ENCODE data around the gene DYNLT1. TPM values are rescaled to one million over a fixed set of nuclear protein-coding genes. Genes with fewer than 3 reads are reported as not detected.
"Not testable (repeated sequence)": the region's sequence is repeated elsewhere in the genome, so short reads cannot be mapped to it uniquely, and the experiment has no call there.

Gene DYNLT1
- polyA plus RNA-seq, 1 experiment = 175 TPM

DNA sequence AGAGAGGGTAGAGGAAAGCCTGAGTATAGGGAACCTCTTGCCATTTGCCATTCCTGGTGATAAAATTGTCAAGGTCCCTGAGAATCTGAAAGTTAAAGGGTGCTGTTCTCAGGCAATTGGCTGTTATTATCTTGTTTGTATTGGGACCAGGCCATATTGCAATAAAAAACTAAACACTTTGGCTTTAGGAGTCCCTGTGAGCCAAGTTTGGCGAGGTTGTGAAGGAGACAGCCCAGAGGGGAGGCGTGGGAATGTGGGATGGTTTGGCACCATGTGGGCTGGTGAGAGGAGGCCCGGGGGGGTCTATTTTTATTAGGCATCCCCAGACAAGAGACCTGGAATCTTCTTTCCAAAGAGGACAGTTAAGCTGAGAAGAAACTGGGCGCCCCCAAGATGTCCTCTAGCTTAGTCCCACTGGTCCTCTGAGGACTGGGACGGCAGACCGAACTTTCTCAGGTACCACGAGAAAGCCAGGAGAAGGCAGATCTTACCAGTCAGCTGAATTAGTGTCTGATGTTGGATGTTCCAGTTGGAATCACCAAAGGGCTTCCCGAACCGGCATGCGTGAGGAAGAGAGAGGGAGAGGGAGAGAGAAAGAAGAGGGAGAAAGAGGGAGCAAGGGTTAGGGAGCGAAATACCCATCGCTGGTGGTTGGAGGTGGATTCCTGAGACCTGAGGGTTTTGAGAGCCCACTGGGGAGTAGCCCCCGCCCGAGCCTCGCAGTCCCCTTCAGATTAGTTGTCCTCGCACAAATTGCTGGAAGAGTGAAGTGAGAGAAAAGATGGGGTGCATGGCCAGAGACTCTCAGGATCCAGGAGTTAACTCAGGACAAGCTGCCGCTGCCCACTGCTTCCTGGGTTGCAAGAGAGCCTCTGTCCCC is 24.4 kb downstream of the DYNLT1 start:
- TF ChIP-seq CTCF (IDR thresholded peaks at IDR 0.05; ENCODE audit: insufficient read depth, low read depth, low read length) = no peak
- Histone ChIP-seq H3K36me3 (ENCODE audit: control insufficient read depth, insufficient read depth, low read length) (peaks cover 13% of the 10 kb centered on the region), H3K27me3 (ENCODE audit: control insufficient read depth, insufficient read depth, low read length) (no peaks in the 10 kb centered on the region), H3K4me3 (ENCODE audit: low read depth, low read length) (no peak overlapping the region)
- ChIA-PET POLR2A (no interaction called here), CTCF (interaction anchor here (0.6 to 1.7 kb wide), 4 partner anchors 12 to 399 kb away, joined by 3 to 4 read pairs (median 4); no protein-coding TSS in a partner anchor)
- DNase-seq (ENCODE audit: low read depth) = no peak

- CTCF ChIA-PET = interaction anchor here (0.8 kb wide), 1 partner anchor 14 kb away, joined by 3 read pairs; no protein-coding TSS in a partner anchor
- H3K36me3 ChIP-seq (ENCODE audit: control insufficient read depth, insufficient read depth, low read length); H3K27me3 ChIP-seq (ENCODE audit: control insufficient read depth, insufficient read depth, low read length); H3K4me3 ChIP-seq (ENCODE audit: low read depth, low read length); POLR2A ChIA-PET; DNase-seq (ENCODE audit: low read depth): not testable (repeated sequence)
Measured at GRCh38 chr6:158618289-158618688, 26.3 kb downstream of the DYNLT1 start.

DNA sequence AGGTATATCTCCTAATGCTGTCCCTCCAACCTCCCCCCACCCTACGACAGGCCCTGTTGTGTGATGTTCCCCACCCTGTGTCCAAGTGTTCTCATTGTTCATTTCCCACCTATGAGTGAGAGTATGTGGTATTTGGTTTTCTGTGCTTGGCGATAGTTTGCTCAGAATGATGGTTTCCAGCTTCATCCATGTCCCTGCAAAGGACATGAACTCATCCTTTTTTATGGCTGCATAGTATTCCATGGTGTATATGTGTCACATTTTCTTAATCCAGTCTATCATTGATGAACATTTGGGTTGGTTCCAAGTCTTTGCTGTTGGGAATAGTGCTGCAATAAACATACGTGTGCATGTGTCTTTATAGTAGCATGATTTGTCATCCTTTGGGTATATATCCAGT is 29.9 kb downstream of the DYNLT1 start:
- peaks cover 13% of the 10 kb centered on the region for H3K36me3 ChIP-seq (ENCODE audit: control insufficient read depth, insufficient read depth, low read length)
- H3K27me3 ChIP-seq (ENCODE audit: control insufficient read depth, insufficient read depth, low read length); H3K4me3 ChIP-seq (ENCODE audit: low read depth, low read length); POLR2A ChIA-PET; CTCF ChIA-PET; DNase-seq (ENCODE audit: low read depth): not testable (repeated sequence)

- no peak for DNase-seq (ENCODE audit: low read depth)
- no peak for TF ChIP-seq CTCF (IDR thresholded peaks at IDR 0.05; ENCODE audit: insufficient read depth, low read depth, low read length)
- no peak overlapping the region for H3K4me3 ChIP-seq (ENCODE audit: low read depth, low read length)
- CTCF ChIA-PET = interaction anchor here (1.6 to 2.4 kb wide), 2 partner anchors 391 to 398 kb away, joined by 5 to 11 read pairs; no protein-coding TSS in a partner anchor
- no peaks in the 10 kb centered on the region for H3K27me3 ChIP-seq (ENCODE audit: control insufficient read depth, insufficient read depth, low read length)
- peaks cover 22% of the 10 kb centered on the region for H3K36me3 ChIP-seq (ENCODE audit: control insufficient read depth, insufficient read depth, low read length)
- POLR2A ChIA-PET = no interaction called here
Measured at GRCh38 chr6:158611541-158612370, 32.8 kb downstream of the DYNLT1 start.

GRCh38 chr6:158611039-158611438 is 33.5 kb downstream of the DYNLT1 start:
- H3K27me3 ChIP-seq (ENCODE audit: control insufficient read depth, insufficient read depth, low read length) = no peaks in the 10 kb centered on the region
- no peak for DNase-seq (ENCODE audit: low read depth)
- TF ChIP-seq CTCF (IDR thresholded peaks at IDR 0.05; ENCODE audit: insufficient read depth, low read depth, low read length) = no peak
- no peak overlapping the region for H3K4me3 ChIP-seq (ENCODE audit: low read depth, low read length)
- ChIA-PET CTCF (interaction anchor here (0.9 to 2.4 kb wide), 4 partner anchors 10 to 397 kb away, joined by 3 to 11 read pairs (median 4); no protein-coding TSS in a partner anchor), POLR2A (no interaction called here)
- peaks cover 25% of the 10 kb centered on the region for H3K36me3 ChIP-seq (ENCODE audit: control insufficient read depth, insufficient read depth, low read length)
